Smooth muscle cell (in vitro differentiated cells): ENCODE measurements around the gene SLC16A12. TPM values are rescaled to one million over a fixed set of nuclear protein-coding genes. Genes with fewer than 3 reads are reported as not detected.
"Not testable (repeated sequence)": the region's sequence is repeated elsewhere in the genome, so short reads cannot be mapped to it uniquely, and the experiment has no call there.

Experiments used
- DNase-seq: peaks from one replicate; lab custom pipeline; 2025; ENCODE audit not compliant: unreplicated experiment; lab: John Stamatoyannopoulos, UW
- H2AFZ ChIP-seq: fragments of 200-600 bp; sonication (generic); 2 replicates; pipeline ENCODE4 v1.6.0; 2016; ENCODE audit warnings: antibody characterized with exemption, low read depth, mild to moderate bottlenecking
- H3F3A ChIP-seq: fragments of 200-600 bp; sonication (generic); 2 replicates; pipeline ENCODE4 v1.6.0; 2017; ENCODE audit warnings: antibody characterized with exemption, low read depth
- H3K27ac ChIP-seq: fragments of 200-600 bp; sonication (generic); 2 replicates; pipeline ENCODE4 v1.5.1; 2016; ENCODE audit warnings: low read depth, mild to moderate bottlenecking
- H3K27me3 ChIP-seq: fragments of 200-600 bp; sonication (generic); 2 replicates; pipeline ENCODE4 v1.6.1; 2016; ENCODE audit warnings: low read depth, mild to moderate bottlenecking
- H3K36me3 ChIP-seq: fragments of 200-600 bp; sonication (generic); 2 replicates; pipeline ENCODE4 v1.5.1; 2016; ENCODE audit warnings: low read depth
- H3K4me1 ChIP-seq: fragments of 200-600 bp; sonication (generic); 2 replicates; pipeline ENCODE4 v1.5.1; 2016; ENCODE audit warnings: low read depth
- H3K4me2 ChIP-seq: fragments of 200-600 bp; sonication (generic); 2 replicates; pipeline ENCODE4 v1.6.0; 2016; ENCODE audit warnings: mild to moderate bottlenecking
- H3K4me3 ChIP-seq: fragments of 200-600 bp; sonication (generic); 2 replicates; pipeline ENCODE4 v1.5.1; 2016; ENCODE audit warnings: mild to moderate bottlenecking
- H3K79me2 ChIP-seq: fragments of 200-600 bp; sonication (generic); 2 replicates; pipeline ENCODE4 v1.6.0; 2016; ENCODE audit warnings: low read depth, mild to moderate bottlenecking
- H3K9ac ChIP-seq: fragments of 200-600 bp; sonication (generic); 2 replicates; pipeline ENCODE4 v1.6.0; 2016; ENCODE audit warnings: low read depth
- H3K9me3 ChIP-seq: fragments of 200-600 bp; sonication (generic); replicated peaks from 2 replicates; pipeline ENCODE4 v1.5.1; 2016; ENCODE audit warnings: low read depth
- H4K20me1 ChIP-seq: fragments of 200-600 bp; sonication (generic); 2 replicates; pipeline ENCODE4 v1.6.0; 2016; ENCODE audit warnings: low read depth
- CTCF ChIP-seq: fragments of 200-600 bp; sonication (generic); IDR thresholded peaks from 2 replicates; pipeline ENCODE4 v1.5.1; 2017; ENCODE audit warnings: borderline replicate concordance, mild to moderate bottlenecking, antibody characterized with exemption; ENCODE audit not compliant: insufficient read depth, poor library complexity, severe bottlenecking
- WGBS: methylation state at CpG from one replicate; pipeline ENCODE4 v1.1.7; 2016; ENCODE audit warnings: low lambda C conversion rate; 5-methylcytosine and 5-hydroxymethylcytosine counted together
- polyA plus RNA-seq: library from polyadenylated mRNA; unstranded; fragments of >200 nt; fragmentation: Nextera tagmentation; extraction: Ambion mirVana; gene quantifications from 2 replicates; pipeline ENCODE4 v1.2.1, GENCODE V29; 2016
- total RNA-seq: library from RNA; depleted of rRNA; stranded (reverse); fragments of >200 nt; gene quantifications from 2 replicates; pipeline ENCODE4 v1.2.3, GENCODE V29; 2014

Gene SLC16A12
- total and polyA plus RNA-seq, 2 experiments from 2014 or later: not detected

GRCh38 chr10:89550509-89550908 lies 15.1 kb upstream of the SLC16A12 start:
- H3K79me2 ChIP-seq: no peaks in the 10 kb centered on the region
- no peak overlapping the region for H3K4me2 ChIP-seq
- no peak overlapping the region for H2AFZ ChIP-seq
- H3K4me1 ChIP-seq: no peaks in the 10 kb centered on the region
- 66% methylated on average over 5 of the region's 5 CpGs for WGBS
- peaks cover 3% of the 10 kb centered on the region for H3F3A ChIP-seq
- no peak overlapping the region for H3K27ac ChIP-seq
- no peaks in the 10 kb centered on the region for H3K9me3 ChIP-seq
- no peak for TF ChIP-seq CTCF
- DNase-seq: no peak
- no peaks in the 10 kb centered on the region for H3K27me3 ChIP-seq
- H3K4me3 ChIP-seq: no peak overlapping the region
- H3K36me3 ChIP-seq: no peaks in the 10 kb centered on the region
- H4K20me1 ChIP-seq: no peaks in the 10 kb centered on the region
- no peak overlapping the region for H3K9ac ChIP-seq

GRCh38 chr10:89549510-89549909 lies 14.1 kb upstream of the SLC16A12 start:
- no peak overlapping the region for H3K27ac ChIP-seq

GRCh38 chr10:89548673-89549072 lies 13.3 kb upstream of the SLC16A12 start:
- WGBS: 89% methylated on average over 6 of the region's 6 CpGs
- Histone ChIP-seq H3K36me3 (no peaks in the 10 kb centered on the region), H3K79me2 (no peaks in the 10 kb centered on the region), H3K27me3 (no peaks in the 10 kb centered on the region), H3K4me3 (no peak overlapping the region), H3K27ac (no peak overlapping the region), H3K9ac (no peak overlapping the region), H3F3A (peaks cover 3% of the 10 kb centered on the region), H3K9me3 (no peaks in the 10 kb centered on the region), H2AFZ (no peak overlapping the region), H3K4me1 (no peaks in the 10 kb centered on the region), H3K4me2 (no peak overlapping the region), H4K20me1 (no peaks in the 10 kb centered on the region)
- no peak for TF ChIP-seq CTCF
- no peak for DNase-seq

More at GRCh38 chr10:89549510-89549909, 14.1 kb upstream of the SLC16A12 start:
- Histone ChIP-seq H3K9me3 (no peaks in the 10 kb centered on the region), H2AFZ (no peak overlapping the region), H3K9ac (no peak overlapping the region), H3K4me3 (no peak overlapping the region), H3K4me2 (no peak overlapping the region), H3F3A (peaks cover 3% of the 10 kb centered on the region), H3K79me2 (no peaks in the 10 kb centered on the region), H3K36me3 (no peaks in the 10 kb centered on the region), H3K4me1 (no peaks in the 10 kb centered on the region), H4K20me1 (no peaks in the 10 kb centered on the region), H3K27me3 (no peaks in the 10 kb centered on the region)
- WGBS: 96% methylated on average over 1 of the region's 1 CpG
- DNase-seq: no peak
- TF ChIP-seq CTCF: no peak

- WGBS: 86% methylated on average over 2 of the region's 2 CpGs
- TF ChIP-seq CTCF: no peak
- no peak overlapping the region for H3K9ac ChIP-seq
- no peak overlapping the region for H3K27ac ChIP-seq
- H3K4me1 ChIP-seq: no peaks in the 10 kb centered on the region
- H2AFZ ChIP-seq: no peak overlapping the region
- no peaks in the 10 kb centered on the region for H3K27me3 ChIP-seq
- H3F3A ChIP-seq: peaks cover 3% of the 10 kb centered on the region
- no peak overlapping the region for H3K4me2 ChIP-seq
- no peak overlapping the region for H3K4me3 ChIP-seq
- DNase-seq: no peak
- no peaks in the 10 kb centered on the region for H3K36me3 ChIP-seq
- H3K79me2 ChIP-seq: no peaks in the 10 kb centered on the region
- no peaks in the 10 kb centered on the region for H4K20me1 ChIP-seq
- H3K9me3 ChIP-seq: no peaks in the 10 kb centered on the region
Measured at GRCh38 chr10:89547853-89548513, 12.6 kb upstream of the SLC16A12 start.

- not testable (repeated sequence) for H3K79me2 ChIP-seq, H3K4me2 ChIP-seq, H3F3A ChIP-seq, H3K4me1 ChIP-seq, H3K9ac ChIP-seq, H3K27ac ChIP-seq, H2AFZ ChIP-seq, H4K20me1 ChIP-seq, H3K36me3 ChIP-seq, H3K27me3 ChIP-seq, H3K4me3 ChIP-seq, DNase-seq, H3K9me3 ChIP-seq
- WGBS: 100% methylated on average over 1 of the region's 1 CpG
Measured at GRCh38 chr10:89546651-89547050, 11.3 kb upstream of the SLC16A12 start.
